ENCODE measurements around the gene NBPF6. TPM values are rescaled to one million over a fixed set of nuclear protein-coding genes. Genes with fewer than 3 reads are reported as not detected.

The NBPF6 gene, protein sequence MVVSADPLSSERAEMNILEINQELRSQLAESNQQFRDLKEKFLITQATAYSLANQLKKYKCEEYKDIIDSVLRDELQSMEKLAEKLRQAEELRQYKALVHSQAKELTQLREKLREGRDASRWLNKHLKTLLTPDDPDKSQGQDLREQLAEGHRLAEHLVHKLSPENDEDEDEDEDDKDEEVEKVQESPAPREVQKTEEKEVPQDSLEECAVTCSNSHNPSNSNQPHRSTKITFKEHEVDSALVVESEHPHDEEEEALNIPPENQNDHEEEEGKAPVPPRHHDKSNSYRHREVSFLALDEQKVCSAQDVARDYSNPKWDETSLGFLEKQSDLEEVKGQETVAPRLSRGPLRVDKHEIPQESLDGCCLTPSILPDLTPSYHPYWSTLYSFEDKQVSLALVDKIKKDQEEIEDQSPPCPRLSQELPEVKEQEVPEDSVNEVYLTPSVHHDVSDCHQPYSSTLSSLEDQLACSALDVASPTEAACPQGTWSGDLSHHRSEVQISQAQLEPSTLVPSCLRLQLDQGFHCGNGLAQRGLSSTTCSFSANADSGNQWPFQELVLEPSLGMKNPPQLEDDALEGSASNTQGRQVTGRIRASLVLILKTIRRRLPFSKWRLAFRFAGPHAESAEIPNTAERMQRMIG
- not detected in 2 replicates for total RNA-seq

DNA sequence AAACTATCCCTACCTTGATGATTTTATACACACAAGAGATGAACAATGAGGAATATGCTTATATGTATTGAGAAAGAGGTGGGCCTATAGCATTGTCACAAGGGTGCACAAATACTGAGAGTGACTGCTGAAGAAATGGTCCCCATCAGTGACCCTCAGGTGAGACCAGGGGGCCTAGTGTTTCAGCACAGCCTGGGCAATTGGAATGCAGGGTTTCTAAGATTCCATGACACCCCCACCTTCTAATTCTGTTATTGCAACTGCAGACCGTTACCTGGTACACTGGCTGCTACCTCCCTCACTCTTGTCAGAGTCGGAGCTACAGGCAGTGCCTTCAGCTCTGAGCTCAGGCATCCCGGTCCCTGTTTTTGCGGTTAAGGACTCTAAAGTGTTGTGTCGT is at the start of gene NBPF6:
Gene NBPF6, plus strand, starts transcription at position 301 of the 400 bp plus-strand sequence. CDS start 259 bp downstream, outside the sequence.

Other genes with a start within 250 kb of the NBPF6 start
- 62.4 and 78.0 TPM in 2 replicates for gene SLC25A24, start 250.0 kb upstream of the NBPF6 start, total RNA-seq
- gene NBPF4, start 206.3 kb upstream of the NBPF6 start, total RNA-seq, result not detected in 2 replicates
- gene EEIG2, start 109.8 kb downstream of the NBPF6 start, total RNA-seq, result 9.5 and 10.4 TPM in 2 replicates
- gene HENMT1, start 210.8 kb downstream of the NBPF6 start, total RNA-seq, result 2.1 and 3.0 TPM in 2 replicates
- gene PRPF38B, start 242.0 kb downstream of the NBPF6 start, total RNA-seq, result 11.9 and 14.5 TPM in 2 replicates

Data from smooth muscle cell of the umbilical artery (primary cell).